Brain microvascular endothelial cell (primary cell): ENCODE results near the gene CCAR1.
"Not testable (repeated sequence)": the region's sequence is repeated elsewhere in the genome, so short reads cannot be mapped to it uniquely, and the experiment has no call there.

Source experiments
- DNase-seq: peaks from one replicate; pipeline ENCODE4 v3.0.0-alpha.2; 2020
- H3K27ac ChIP-seq: fragments of 250-450 bp; sonication (Bioruptor Pico); 2 replicates; pipeline ENCODE4 v1.5.1; 2020; ENCODE audit warnings: mild to moderate bottlenecking, moderate library complexity
- H3K27me3 ChIP-seq: fragments of 250-450 bp; sonication (Bioruptor Pico); replicated peaks from 2 replicates; pipeline ENCODE4 v1.5.1; 2020; ENCODE audit warnings: mild to moderate bottlenecking
- H3K36me3 ChIP-seq: fragments of 250-450 bp; sonication (Bioruptor Pico); replicated peaks from 2 replicates; pipeline ENCODE4 v1.5.1; 2020; ENCODE audit warnings: mild to moderate bottlenecking
- H3K4me3 ChIP-seq: 2 replicates; pipeline ENCODE4 v1.5.1; 2011; ENCODE audit warnings: low read depth, mild to moderate bottlenecking, control low read depth, low read length, moderate library complexity
- in situ Hi-C: cut with HindIII; loops from 2 replicates; pipeline ENCODE4 v1.10.0; 2017; ENCODE audit warnings: low sequenced_read_pairs, low pct_ligation_motif_present
- TF ChIP-seq, protein P1 (sequence below): IDR thresholded peaks from 2 replicates; pipeline ENCODE4 v1.5.1; 2011; ENCODE audit warnings: low read depth, mild to moderate bottlenecking, moderate library complexity, low read length, control low read depth, inconsistent platforms; ENCODE audit errors: missing control alignments

CCAR1 gene

DNA sequence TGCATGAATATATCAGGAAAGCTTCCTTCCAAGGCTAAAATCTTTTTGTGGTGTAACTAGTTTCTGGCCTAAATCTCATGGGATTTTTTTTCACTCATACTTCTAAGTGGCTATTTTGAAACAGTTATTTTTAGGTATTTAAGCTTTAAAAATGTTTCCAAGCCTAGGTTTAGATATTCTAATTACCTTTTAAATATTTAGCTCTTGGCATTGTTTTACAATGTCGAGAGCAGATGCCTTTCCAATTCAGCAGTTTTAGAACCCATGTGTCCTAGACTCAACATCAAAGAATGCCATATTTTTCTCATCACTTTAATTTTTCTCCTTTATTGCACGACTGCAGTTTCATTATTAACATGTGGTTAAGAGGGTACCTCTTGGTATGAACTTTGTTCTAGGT is 79.2 kb downstream of the CCAR1 start:
- no peak for DNase-seq
- Histone ChIP-seq H3K36me3 (no peaks in the 10 kb centered on the region), H3K4me3 (no peak overlapping the region), H3K27ac (no peak overlapping the region), H3K27me3 (no peaks in the 10 kb centered on the region)
- TF ChIP-seq, protein P1, sequence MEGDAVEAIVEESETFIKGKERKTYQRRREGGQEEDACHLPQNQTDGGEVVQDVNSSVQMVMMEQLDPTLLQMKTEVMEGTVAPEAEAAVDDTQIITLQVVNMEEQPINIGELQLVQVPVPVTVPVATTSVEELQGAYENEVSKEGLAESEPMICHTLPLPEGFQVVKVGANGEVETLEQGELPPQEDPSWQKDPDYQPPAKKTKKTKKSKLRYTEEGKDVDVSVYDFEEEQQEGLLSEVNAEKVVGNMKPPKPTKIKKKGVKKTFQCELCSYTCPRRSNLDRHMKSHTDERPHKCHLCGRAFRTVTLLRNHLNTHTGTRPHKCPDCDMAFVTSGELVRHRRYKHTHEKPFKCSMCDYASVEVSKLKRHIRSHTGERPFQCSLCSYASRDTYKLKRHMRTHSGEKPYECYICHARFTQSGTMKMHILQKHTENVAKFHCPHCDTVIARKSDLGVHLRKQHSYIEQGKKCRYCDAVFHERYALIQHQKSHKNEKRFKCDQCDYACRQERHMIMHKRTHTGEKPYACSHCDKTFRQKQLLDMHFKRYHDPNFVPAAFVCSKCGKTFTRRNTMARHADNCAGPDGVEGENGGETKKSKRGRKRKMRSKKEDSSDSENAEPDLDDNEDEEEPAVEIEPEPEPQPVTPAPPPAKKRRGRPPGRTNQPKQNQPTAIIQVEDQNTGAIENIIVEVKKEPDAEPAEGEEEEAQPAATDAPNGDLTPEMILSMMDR = no peak
- in situ Hi-C loops = no loop called here

DNA sequence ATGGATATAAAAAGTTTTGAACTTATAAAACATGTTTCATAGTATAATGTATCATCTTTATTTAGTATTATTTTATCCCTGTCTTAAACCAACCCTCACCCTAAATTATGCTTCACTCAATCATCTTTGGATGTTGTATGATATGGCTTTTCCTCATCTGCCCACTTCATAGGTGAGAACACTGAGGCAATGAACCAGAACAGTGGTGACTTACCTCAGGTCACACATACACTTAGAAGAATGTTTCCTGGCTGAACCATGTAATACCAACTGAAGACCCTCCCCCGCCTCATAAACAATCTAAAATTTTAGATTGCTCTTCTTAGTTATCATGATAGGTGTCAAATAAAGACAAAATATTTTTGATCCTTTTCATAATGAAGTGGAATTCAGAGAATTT is 83.7 kb downstream of the CCAR1 start:
- H3K27ac ChIP-seq = no peak overlapping the region
- in situ Hi-C loops = no loop called here

DNA sequence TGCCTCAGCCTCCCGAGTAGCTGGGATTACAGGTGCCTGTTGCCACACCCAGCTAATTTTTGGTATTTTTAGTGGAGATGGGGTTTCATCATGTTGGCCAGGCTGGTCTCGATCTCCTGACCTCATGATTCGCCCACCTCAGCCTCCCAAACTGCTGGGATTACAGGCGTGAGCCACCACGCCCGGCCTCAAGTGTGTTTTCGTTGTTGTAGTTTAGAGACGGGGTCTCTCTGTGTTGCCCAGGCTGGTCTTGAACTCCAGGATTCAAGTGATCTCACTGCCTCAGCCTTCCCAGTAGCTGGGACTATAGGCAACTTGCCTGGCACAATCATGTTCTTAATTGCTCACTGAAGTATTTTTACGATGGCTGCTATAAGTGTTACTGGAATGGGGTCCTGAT is 89.8 kb downstream of the CCAR1 start:
- in situ Hi-C loops = not testable (repeated sequence)

More for the DNA sequence above, 83.7 kb downstream of the CCAR1 start:
- Histone ChIP-seq H3K4me3 (no peak overlapping the region), H3K36me3 (no peaks in the 10 kb centered on the region), H3K27me3 (no peaks in the 10 kb centered on the region)
- TF ChIP-seq, protein P1 = no peak
- DNase-seq = no peak

DNA sequence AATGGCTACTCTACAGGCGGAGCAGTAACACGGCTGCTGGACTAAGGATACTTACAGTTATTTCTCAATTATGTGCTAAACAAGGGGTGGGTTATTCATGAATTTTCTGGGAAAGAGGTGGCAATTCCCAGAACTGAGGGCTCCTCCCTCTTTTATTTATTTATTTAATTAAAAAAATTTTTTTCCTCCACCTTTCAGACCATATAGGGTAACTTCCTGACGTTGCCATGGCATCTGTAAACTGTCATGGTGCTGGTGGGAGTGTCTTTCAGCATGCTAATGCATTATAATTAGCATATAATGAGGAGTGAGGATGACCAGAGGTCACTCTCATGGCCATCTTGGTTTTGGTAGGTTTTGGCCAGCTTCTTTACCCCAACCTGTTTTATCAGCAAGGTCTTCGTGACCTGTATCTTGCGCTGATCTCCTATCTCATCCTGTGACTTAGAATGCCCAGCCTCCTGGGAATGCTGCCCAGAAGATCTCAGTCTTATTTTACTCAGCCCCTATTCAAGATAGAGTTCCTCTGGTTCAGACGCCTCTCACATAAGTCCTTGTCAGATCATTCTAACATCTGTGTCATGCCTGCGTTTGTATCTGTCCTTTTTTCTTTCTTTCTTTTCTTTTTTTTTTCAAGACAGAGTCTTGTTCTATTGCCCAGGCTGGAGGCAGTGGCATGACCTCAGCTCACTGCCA is 90.4 kb downstream of the CCAR1 start:
- Histone ChIP-seq H3K36me3 (no peaks in the 10 kb centered on the region), H3K27ac (no peak overlapping the region), H3K27me3 (no peaks in the 10 kb centered on the region), H3K4me3 (no peak overlapping the region)
- TF ChIP-seq, protein P1 = no peak
- in situ Hi-C loops = no loop called here
- DNase-seq = no peak

More for the DNA sequence above, 89.8 kb downstream of the CCAR1 start:
- DNase-seq, H3K27ac ChIP-seq, H3K4me3 ChIP-seq, H3K27me3 ChIP-seq, H3K36me3 ChIP-seq: not testable (repeated sequence)

GRCh38 chr10:68812420-68812819 is 91.4 kb downstream of the CCAR1 start:
- TF ChIP-seq, protein P1 = no peak
- Histone ChIP-seq H3K36me3 (no peaks in the 10 kb centered on the region), H3K27me3 (no peaks in the 10 kb centered on the region), H3K4me3 (no peak overlapping the region), H3K27ac (no peak overlapping the region)
- in situ Hi-C loops = no loop called here
- DNase-seq = no peak

DNA sequence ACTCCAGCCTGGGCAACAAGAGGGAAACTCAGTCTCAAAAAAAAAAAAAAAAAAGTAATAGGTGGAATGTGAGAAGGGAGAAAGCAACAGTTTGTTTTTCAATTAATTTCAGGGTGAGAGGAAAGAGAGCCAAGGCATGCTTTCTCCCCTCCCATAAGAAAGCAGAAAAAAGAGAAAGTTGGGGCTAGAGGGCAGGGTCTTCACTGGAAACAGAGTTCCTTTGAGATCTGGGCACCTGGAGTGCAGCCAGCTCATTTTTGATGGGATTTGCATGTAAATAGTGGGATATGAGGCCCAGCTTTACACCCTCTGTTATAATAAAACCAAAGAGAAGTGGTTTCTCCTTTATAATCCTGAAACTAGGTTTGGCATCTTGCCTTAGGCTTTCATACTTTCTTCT is 92.5 kb downstream of the CCAR1 start:
- Histone ChIP-seq H3K36me3 (no peaks in the 10 kb centered on the region), H3K27ac (no peak overlapping the region), H3K27me3 (no peaks in the 10 kb centered on the region), H3K4me3 (no peak overlapping the region)
- TF ChIP-seq, protein P1 = no peak
- DNase-seq = no peak
- in situ Hi-C loops = no loop called here
